GM15510 (cell line): ENCODE data around the gene LEFTY2.

Source experiments
- POLR2A ChIP-seq: IDR thresholded peaks from 3 replicates; pipeline ENCODE4 v1.6.1; 2011; ENCODE audit warnings: borderline replicate concordance; ENCODE audit not compliant: insufficient read length; ENCODE audit errors: extremely low read depth

LEFTY2 gene

DNA sequence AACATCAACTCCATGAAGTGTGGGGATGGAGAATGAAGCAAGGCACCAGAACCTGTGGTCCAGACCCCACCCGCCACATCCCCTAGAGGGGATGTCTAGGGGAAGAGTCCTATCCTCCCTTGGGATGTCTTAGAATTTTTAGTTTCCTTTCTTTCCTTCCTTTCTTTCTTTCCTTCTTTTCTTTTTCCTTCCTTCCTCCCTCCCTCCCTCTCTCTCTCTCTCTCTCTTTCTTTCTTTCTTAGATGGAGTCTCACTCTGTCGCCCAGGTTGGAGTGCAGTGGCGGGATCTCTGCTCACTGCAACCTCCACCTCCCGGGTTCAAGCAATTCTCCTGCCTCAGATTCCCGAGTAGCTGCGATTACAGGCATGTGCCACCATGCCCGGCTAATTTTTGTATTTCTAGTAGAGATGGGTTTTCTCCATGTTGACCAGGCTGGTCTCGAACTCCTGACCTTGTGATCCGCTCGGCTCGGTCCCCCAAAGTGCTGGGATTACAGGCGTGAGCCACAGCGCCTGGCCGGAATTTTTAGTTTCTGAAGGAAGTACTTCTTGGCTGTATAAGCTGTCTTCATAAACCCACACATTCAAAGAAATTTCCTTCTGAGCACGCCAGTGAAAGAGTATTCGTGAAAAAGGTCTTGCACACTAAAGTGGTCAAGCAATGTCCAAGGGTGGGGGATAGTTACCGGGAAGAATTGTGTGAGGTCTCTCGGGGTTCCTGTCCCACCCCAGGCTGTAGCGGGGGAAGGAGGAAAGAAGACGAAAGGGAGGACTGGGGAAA lies 20.8 kb upstream of the LEFTY2 start:
- no peak for TF ChIP-seq POLR2A

DNA sequence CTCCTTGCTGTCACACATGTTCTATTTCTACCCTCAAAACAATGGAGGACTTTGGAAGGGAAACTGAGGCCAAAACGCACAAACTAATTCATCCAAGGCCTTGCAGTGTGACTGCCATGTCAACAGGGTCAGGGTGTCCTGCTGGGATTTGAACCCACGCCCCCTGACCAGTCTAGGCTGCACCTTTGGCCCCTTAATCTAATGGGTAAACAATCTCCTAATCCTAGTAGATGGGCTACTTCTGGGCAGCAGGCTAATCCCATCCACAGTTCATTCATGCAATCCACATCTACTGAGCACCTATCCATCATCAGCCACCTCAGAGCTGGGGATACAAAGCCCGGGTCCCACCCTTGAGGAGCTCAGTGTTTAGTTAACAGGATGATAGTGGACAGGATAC lies 17.0 kb upstream of the LEFTY2 start:
- TF ChIP-seq POLR2A: no peak

DNA sequence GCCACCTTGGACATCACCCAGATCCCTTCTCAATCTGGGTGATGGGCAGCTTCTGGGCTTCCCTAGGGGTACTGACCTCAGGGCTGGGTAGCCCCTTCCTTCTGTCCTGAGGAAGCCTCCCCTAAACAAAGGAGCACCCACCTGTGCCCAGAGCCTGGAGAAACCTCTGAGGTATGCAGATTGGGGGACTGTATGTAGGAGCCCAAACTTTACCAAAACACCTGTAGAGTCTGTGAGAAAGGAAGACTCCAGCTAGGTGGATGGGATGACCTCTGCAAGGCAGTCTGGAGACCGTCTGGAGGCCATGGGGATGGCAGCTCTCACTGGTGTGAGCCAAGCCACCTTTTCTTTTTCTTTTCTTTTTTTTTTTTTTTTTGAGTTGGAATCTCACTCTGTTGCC lies 13.7 kb upstream of the LEFTY2 start:
- TF ChIP-seq POLR2A: no peak

DNA sequence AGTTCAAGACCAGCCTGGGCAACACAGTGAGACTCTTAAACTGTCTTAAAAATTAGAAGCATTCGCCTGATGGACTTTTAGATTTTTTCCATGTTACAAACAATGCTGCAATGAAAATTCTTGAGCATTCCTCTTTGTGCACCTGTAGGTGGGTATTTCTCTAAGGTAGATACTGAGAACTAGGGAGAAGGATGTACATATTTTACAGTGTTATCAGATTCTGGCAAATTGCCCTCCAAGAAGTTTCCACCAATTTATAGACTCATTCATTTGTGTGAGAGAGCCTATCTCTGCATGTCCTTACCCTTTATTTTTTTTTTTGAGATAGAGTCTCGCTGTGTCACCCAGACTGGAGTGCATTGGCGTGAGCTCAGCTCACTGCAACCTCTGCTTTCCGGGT lies 12.3 kb upstream of the LEFTY2 start:
- TF ChIP-seq POLR2A: no peak

- no peak for TF ChIP-seq POLR2A
Observed at GRCh38 chr1:225950905-225951497, 10.0 kb upstream of the LEFTY2 start.

- TF ChIP-seq POLR2A: no peak
Observed at GRCh38 chr1:225949041-225949440, 8.0 kb upstream of the LEFTY2 start.

GRCh38 chr1:225946803-225947202 lies 5.8 kb upstream of the LEFTY2 start:
- no peak for TF ChIP-seq POLR2A

- TF ChIP-seq POLR2A: no peak
Observed at GRCh38 chr1:225946082-225946620, 5.1 kb upstream of the LEFTY2 start.

DNA sequence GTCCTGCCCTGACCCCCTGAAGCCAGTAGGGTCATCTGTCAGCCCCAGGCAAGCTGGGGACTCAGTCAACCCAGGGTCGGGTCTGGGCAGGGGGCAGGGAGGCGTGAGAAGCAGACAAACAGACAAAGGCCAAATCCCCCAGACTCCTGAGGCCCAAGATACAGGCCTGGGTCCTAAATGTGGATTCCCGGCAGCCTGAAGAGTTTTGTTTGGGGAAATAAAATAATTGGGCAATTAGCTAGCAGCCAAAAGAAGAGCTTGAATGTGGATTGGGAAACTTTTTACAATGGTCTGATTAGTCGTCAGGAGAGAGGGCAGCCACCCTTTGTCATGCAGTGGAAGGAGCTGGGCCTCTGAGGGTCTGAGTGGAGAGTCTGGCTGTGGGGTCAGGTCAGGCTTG lies 4.5 kb upstream of the LEFTY2 start:
- TF ChIP-seq POLR2A: no peak

GRCh38 chr1:225944951-225945350 lies 3.9 kb upstream of the LEFTY2 start:
- no peak for TF ChIP-seq POLR2A

GRCh38 chr1:225944387-225944786 lies 3.4 kb upstream of the LEFTY2 start:
- TF ChIP-seq POLR2A: no peak

- no peak for TF ChIP-seq POLR2A
Observed at GRCh38 chr1:225943582-225943981, 2.6 kb upstream of the LEFTY2 start.

DNA sequence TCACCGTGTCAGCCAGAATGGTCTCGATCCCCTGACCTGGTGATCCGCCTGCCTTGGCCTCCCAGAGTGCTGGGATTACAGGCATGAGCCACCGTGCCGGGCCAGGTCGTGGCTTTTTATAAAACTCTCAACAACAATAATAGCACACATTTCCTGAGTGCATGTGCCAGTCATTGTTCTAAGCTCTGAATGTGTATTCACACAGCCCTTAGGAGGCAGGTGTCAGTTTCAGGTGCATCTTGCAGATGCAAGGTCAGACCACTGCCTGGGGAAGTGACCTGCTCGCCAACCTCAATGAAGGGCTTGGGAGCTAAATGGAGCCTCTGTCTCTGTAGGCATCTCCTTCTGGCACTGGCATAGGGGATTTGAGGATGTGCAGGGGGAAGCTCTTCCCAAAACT lies 1.6 kb upstream of the LEFTY2 start:
- no peak for TF ChIP-seq POLR2A

- no peak for TF ChIP-seq POLR2A
Observed at GRCh38 chr1:225941942-225942222, 862 bp upstream of the LEFTY2 start.

- no peak for TF ChIP-seq POLR2A
Observed at GRCh38 chr1:225940385-225941151, 452 bp downstream of the LEFTY2 start.
